ENCODE data around the gene KAZALD1.
A peak's percentile ranks its signal among the peaks of the same experiment; 100 is the strongest.

KAZALD1 gene

GRCh38 chr10:101061624-101062231, at the start of gene KAZALD1:
KAZALD1 (plus strand) TSS chr10:101061989; CDS start chr10:101062593, 604 bp downstream.
- peak within 1 kb of the TSS; percentile 89 for H3K27ac ChIP-seq
- DNase-seq (ENCODE audit: low read depth, low spot score), result no peak

GRCh38 chr10:101012525-101013364, 49.0 kb upstream of the KAZALD1 start:
- DNase-seq (ENCODE audit: low read depth, low spot score), result peak; percentile 64
- peak overlapping the region; percentile 35 for H3K27ac ChIP-seq

GRCh38 chr10:101013365-101013825, 48.4 kb upstream of the KAZALD1 start:
- peak overlapping the region; percentile 35 for H3K27ac ChIP-seq
- DNase-seq (ENCODE audit: low read depth, low spot score), result no peak

GRCh38 chr10:101014230-101014884, 47.4 kb upstream of the KAZALD1 start:
- H3K27ac ChIP-seq, result no peak overlapping the region
- no peak for DNase-seq (ENCODE audit: low read depth, low spot score)

- H3K27ac ChIP-seq, result no peak overlapping the region
- DNase-seq (ENCODE audit: low read depth, low spot score), result peak; percentile 69
Measured at GRCh38 chr10:101014966-101015581, 46.7 kb upstream of the KAZALD1 start.

- no peak overlapping the region for H3K27ac ChIP-seq
- no peak for DNase-seq (ENCODE audit: low read depth, low spot score)
Measured at GRCh38 chr10:101015582-101015973, 46.2 kb upstream of the KAZALD1 start.

GRCh38 chr10:101016814-101017213, 45.0 kb upstream of the KAZALD1 start:
- no peak overlapping the region for H3K27ac ChIP-seq
- no peak for DNase-seq (ENCODE audit: low read depth, low spot score)

GRCh38 chr10:101018118-101018599, 43.6 kb upstream of the KAZALD1 start:
- DNase-seq (ENCODE audit: low read depth, low spot score), result no peak
- H3K27ac ChIP-seq, result no peak overlapping the region

- DNase-seq (ENCODE audit: low read depth, low spot score), result no peak
- H3K27ac ChIP-seq, result no peak overlapping the region
Measured at GRCh38 chr10:101018600-101019439, 43.0 kb upstream of the KAZALD1 start.

- H3K27ac ChIP-seq, result no peak overlapping the region
- no peak for DNase-seq (ENCODE audit: low read depth, low spot score)
Measured at GRCh38 chr10:101019440-101019703, 42.4 kb upstream of the KAZALD1 start.

GRCh38 chr10:101020427-101021075, 41.2 kb upstream of the KAZALD1 start:
- DNase-seq (ENCODE audit: low read depth, low spot score), result no peak
- H3K27ac ChIP-seq, result no peak overlapping the region

GRCh38 chr10:101021239-101021638, 40.5 kb upstream of the KAZALD1 start:
- no peak overlapping the region for H3K27ac ChIP-seq
- DNase-seq (ENCODE audit: low read depth, low spot score), result no peak

- H3K27ac ChIP-seq, result no peak overlapping the region
- DNase-seq (ENCODE audit: low read depth, low spot score), result no peak
Measured at GRCh38 chr10:101021692-101022251, 40.0 kb upstream of the KAZALD1 start.

GRCh38 chr10:101022967-101023705, 38.7 kb upstream of the KAZALD1 start:
- H3K27ac ChIP-seq, result no peak overlapping the region
- DNase-seq (ENCODE audit: low read depth, low spot score), result no peak

- no peak for DNase-seq (ENCODE audit: low read depth, low spot score)
- H3K27ac ChIP-seq, result no peak overlapping the region
Measured at GRCh38 chr10:101027106-101027720, 34.6 kb upstream of the KAZALD1 start.

GRCh38 chr10:101028446-101029337, 33.1 kb upstream of the KAZALD1 start:
- H3K27ac ChIP-seq, result no peak overlapping the region
- DNase-seq (ENCODE audit: low read depth, low spot score), result no peak

Data from epithelial cell of prostate (primary cell).